ENCODE results near the gene FAM193B.

FAM193B gene

GRCh38 chr5:177602458-177602830 is 48.1 kb upstream of the FAM193B start:
- H3K9me3 ChIP-seq (ENCODE audit: control insufficient read depth, insufficient read depth, low read length): no peaks in the 10 kb centered on the region
- H3K9me2 ChIP-seq (replicated peaks; ENCODE audit: control insufficient read depth, low read length): no peaks in the 10 kb centered on the region
- H3K79me2 ChIP-seq (ENCODE audit: control insufficient read depth, low read length): peaks cover 24% of the 10 kb centered on the region
- no peak for TF ChIP-seq EZH2phosphoT487 (IDR thresholded peaks at IDR 0.05; ENCODE audit: borderline replicate concordance, low read length)
- TF ChIP-seq CTCF (IDR thresholded peaks at IDR 0.05; ENCODE audit: low read depth, low read length, poor library complexity, severe bottlenecking): no peak
- H3K4me2 ChIP-seq (ENCODE audit: low read length): no peak overlapping the region
- no peaks in the 10 kb centered on the region for H3K27me3 ChIP-seq (ENCODE audit: control insufficient read depth, low read length)
- H3K27ac ChIP-seq (ENCODE audit: low read depth, low read length): no peak overlapping the region
- no peak overlapping the region for H3K4me3 ChIP-seq (ENCODE audit: low read length)
- H3K36me3 ChIP-seq (ENCODE audit: control insufficient read depth, low read length): peaks cover 24% of the 10 kb centered on the region
- H3F3A ChIP-seq (ENCODE audit: control insufficient read depth, insufficient read depth): peaks cover 22% of the 10 kb centered on the region
- peaks cover 31% of the 10 kb centered on the region for H3K4me1 ChIP-seq (ENCODE audit: control insufficient read depth, low read length)
- peaks cover 3% of the 10 kb centered on the region; the same call in 1 of the 2 replicates for H4K20me1 ChIP-seq (ENCODE audit: control insufficient read depth, insufficient read depth, low read depth, low read length)

GRCh38 chr5:177601577-177602457 is 47.5 kb upstream of the FAM193B start:
- no peaks in the 10 kb centered on the region for H3K9me3 ChIP-seq (ENCODE audit: control insufficient read depth, insufficient read depth, low read length)
- no peaks in the 10 kb centered on the region for H3K9me2 ChIP-seq (replicated peaks; ENCODE audit: control insufficient read depth, low read length)
- no peaks in the 10 kb centered on the region for H3K27me3 ChIP-seq (ENCODE audit: control insufficient read depth, low read length)
- peak overlapping the region; percentile 84 for H3K4me2 ChIP-seq (ENCODE audit: low read length)
- H4K20me1 ChIP-seq (ENCODE audit: control insufficient read depth, insufficient read depth, low read depth, low read length): peaks cover 3% of the 10 kb centered on the region; the same call in 1 of the 2 replicates
- peaks cover 18% of the 10 kb centered on the region for H3K36me3 ChIP-seq (ENCODE audit: control insufficient read depth, low read length)
- peaks cover 31% of the 10 kb centered on the region for H3K4me1 ChIP-seq (ENCODE audit: control insufficient read depth, low read length)
- H3K27ac ChIP-seq (ENCODE audit: low read depth, low read length): no peak overlapping the region
- H3F3A ChIP-seq (ENCODE audit: control insufficient read depth, insufficient read depth): peaks cover 22% of the 10 kb centered on the region
- no peak for TF ChIP-seq EZH2phosphoT487 (IDR thresholded peaks at IDR 0.05; ENCODE audit: borderline replicate concordance, low read length)
- no peak for TF ChIP-seq CTCF (IDR thresholded peaks at IDR 0.05; ENCODE audit: low read depth, low read length, poor library complexity, severe bottlenecking)
- peak overlapping the region; percentile 86 for H3K4me3 ChIP-seq (ENCODE audit: low read length)
- peaks cover 24% of the 10 kb centered on the region for H3K79me2 ChIP-seq (ENCODE audit: control insufficient read depth, low read length)

GRCh38 chr5:177601126-177601525 is 46.8 kb upstream of the FAM193B start:
- peaks cover 24% of the 10 kb centered on the region for H3K79me2 ChIP-seq (ENCODE audit: control insufficient read depth, low read length)
- peaks cover 24% of the 10 kb centered on the region for H3K36me3 ChIP-seq (ENCODE audit: control insufficient read depth, low read length)
- peak overlapping the region; percentile 86 for H3K4me3 ChIP-seq (ENCODE audit: low read length)
- TF ChIP-seq EZH2phosphoT487 (IDR thresholded peaks at IDR 0.05; ENCODE audit: borderline replicate concordance, low read length) (no peak), CTCF (IDR thresholded peaks at IDR 0.05; ENCODE audit: low read depth, low read length, poor library complexity, severe bottlenecking) (no peak)
- H3K27me3 ChIP-seq (ENCODE audit: control insufficient read depth, low read length): no peaks in the 10 kb centered on the region
- H3F3A ChIP-seq (ENCODE audit: control insufficient read depth, insufficient read depth): peaks cover 23% of the 10 kb centered on the region
- H3K9me3 ChIP-seq (ENCODE audit: control insufficient read depth, insufficient read depth, low read length): no peaks in the 10 kb centered on the region
- peaks cover 3% of the 10 kb centered on the region; the same call in 1 of the 2 replicates for H4K20me1 ChIP-seq (ENCODE audit: control insufficient read depth, insufficient read depth, low read depth, low read length)
- peak overlapping the region; percentile 84 for H3K4me2 ChIP-seq (ENCODE audit: low read length)
- H3K9me2 ChIP-seq (replicated peaks; ENCODE audit: control insufficient read depth, low read length): no peaks in the 10 kb centered on the region
- peak overlapping the region; percentile 72 for H3K27ac ChIP-seq (ENCODE audit: low read depth, low read length)
- peaks cover 31% of the 10 kb centered on the region for H3K4me1 ChIP-seq (ENCODE audit: control insufficient read depth, low read length)
